Liver (tissue), 3 donors: ENCODE data around the gene TMOD4.

Source experiments
- EGR1 ChIP-seq, 2 donors: IDR thresholded peaks; 2 replicates each; pipeline ENCODE4 v1.6.1; 2016 to 2018; ENCODE audit warnings: antibody characterized with exemption in 2 of 2, low read depth in 2 of 2
- GABPA ChIP-seq, 2 donors: IDR thresholded peaks in 1 of 2; conservative IDR thresholded peaks in 1 of 2; 2 replicates each; pipeline ENCODE4 v1.6.1; 2016; ENCODE audit warnings: antibody characterized with exemption in 2 of 2, mild to moderate bottlenecking in 1 of 2, moderate library complexity in 1 of 2
- RAD21 ChIP-seq, 2 donors: IDR thresholded peaks; 2 replicates each; pipeline ENCODE4 v1.6.1; 2016; ENCODE audit warnings: antibody characterized with exemption in 2 of 2, mild to moderate bottlenecking in 2 of 2
- SP1 ChIP-seq: IDR thresholded peaks from 2 replicates; pipeline ENCODE4 v1.6.1; 2018; ENCODE audit warnings: antibody characterized with exemption, mild to moderate bottlenecking
- YY1 ChIP-seq: IDR thresholded peaks from 2 replicates; pipeline ENCODE4 v1.6.1; 2016; ENCODE audit warnings: antibody characterized with exemption, mild to moderate bottlenecking
- TF ChIP-seq, protein P1 (sequence below): fragments of 150-350 bp; IDR thresholded peaks from 2 replicates; pipeline ENCODE4 v1.5.1; 2017; ENCODE audit warnings: improper control_type of control experiment, low read depth, low read length; ENCODE audit not compliant: missing input control
- TF ChIP-seq, protein P2 (sequence below): IDR thresholded peaks from 2 replicates; pipeline ENCODE4 v1.6.1; 2016; ENCODE audit warnings: antibody characterized with exemption
- TF ChIP-seq, protein P3 (sequence below): IDR thresholded peaks from 2 replicates; pipeline ENCODE4 v1.6.1; 2016; ENCODE audit warnings: antibody characterized with exemption, mild to moderate bottlenecking
- donor health status: healthy.
- donor health status: healthy.

DNA sequence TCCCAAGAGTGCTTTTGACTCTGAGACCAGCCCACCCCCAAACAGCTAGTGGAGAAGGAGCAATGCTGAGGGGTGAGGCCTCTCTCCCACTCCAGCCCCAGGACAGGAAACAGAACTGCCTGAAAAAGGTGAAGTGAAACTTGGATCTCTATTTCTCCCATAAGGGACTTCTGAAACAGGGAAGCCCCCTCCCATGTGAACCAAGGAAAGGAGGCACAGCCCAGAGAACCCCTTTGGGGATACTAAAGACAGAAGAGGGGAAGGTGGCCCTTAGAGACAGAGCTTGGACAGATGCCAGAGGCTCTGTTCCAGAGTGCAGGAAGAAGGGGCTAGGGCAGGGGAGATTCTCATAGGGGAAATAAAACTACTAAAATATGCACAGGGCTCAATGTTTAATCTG is 16.4 kb downstream of the TMOD4 start:
- TF ChIP-seq, protein P1, sequence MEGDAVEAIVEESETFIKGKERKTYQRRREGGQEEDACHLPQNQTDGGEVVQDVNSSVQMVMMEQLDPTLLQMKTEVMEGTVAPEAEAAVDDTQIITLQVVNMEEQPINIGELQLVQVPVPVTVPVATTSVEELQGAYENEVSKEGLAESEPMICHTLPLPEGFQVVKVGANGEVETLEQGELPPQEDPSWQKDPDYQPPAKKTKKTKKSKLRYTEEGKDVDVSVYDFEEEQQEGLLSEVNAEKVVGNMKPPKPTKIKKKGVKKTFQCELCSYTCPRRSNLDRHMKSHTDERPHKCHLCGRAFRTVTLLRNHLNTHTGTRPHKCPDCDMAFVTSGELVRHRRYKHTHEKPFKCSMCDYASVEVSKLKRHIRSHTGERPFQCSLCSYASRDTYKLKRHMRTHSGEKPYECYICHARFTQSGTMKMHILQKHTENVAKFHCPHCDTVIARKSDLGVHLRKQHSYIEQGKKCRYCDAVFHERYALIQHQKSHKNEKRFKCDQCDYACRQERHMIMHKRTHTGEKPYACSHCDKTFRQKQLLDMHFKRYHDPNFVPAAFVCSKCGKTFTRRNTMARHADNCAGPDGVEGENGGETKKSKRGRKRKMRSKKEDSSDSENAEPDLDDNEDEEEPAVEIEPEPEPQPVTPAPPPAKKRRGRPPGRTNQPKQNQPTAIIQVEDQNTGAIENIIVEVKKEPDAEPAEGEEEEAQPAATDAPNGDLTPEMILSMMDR, result no peak
- TF ChIP-seq EGR1 (IDR thresholded peaks at IDR 0.05; ENCODE audit: low read depth in 2 of 2) (no peak), GABPA (IDR thresholded peaks at IDR 0.05 in 1 of 2, conservative IDR thresholded peaks at IDR 0.05 in 1 of 2) (no peak), SP1 (no peak), YY1 (no peak), RAD21 (IDR thresholded peaks at IDR 0.05) (no peak)
- TF ChIP-seq, protein P2, sequence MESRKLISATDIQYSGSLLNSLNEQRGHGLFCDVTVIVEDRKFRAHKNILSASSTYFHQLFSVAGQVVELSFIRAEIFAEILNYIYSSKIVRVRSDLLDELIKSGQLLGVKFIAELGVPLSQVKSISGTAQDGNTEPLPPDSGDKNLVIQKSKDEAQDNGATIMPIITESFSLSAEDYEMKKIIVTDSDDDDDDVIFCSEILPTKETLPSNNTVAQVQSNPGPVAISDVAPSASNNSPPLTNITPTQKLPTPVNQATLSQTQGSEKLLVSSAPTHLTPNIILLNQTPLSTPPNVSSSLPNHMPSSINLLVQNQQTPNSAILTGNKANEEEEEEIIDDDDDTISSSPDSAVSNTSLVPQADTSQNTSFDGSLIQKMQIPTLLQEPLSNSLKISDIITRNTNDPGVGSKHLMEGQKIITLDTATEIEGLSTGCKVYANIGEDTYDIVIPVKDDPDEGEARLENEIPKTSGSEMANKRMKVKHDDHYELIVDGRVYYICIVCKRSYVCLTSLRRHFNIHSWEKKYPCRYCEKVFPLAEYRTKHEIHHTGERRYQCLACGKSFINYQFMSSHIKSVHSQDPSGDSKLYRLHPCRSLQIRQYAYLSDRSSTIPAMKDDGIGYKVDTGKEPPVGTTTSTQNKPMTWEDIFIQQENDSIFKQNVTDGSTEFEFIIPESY, result no peak
- TF ChIP-seq, protein P3, sequence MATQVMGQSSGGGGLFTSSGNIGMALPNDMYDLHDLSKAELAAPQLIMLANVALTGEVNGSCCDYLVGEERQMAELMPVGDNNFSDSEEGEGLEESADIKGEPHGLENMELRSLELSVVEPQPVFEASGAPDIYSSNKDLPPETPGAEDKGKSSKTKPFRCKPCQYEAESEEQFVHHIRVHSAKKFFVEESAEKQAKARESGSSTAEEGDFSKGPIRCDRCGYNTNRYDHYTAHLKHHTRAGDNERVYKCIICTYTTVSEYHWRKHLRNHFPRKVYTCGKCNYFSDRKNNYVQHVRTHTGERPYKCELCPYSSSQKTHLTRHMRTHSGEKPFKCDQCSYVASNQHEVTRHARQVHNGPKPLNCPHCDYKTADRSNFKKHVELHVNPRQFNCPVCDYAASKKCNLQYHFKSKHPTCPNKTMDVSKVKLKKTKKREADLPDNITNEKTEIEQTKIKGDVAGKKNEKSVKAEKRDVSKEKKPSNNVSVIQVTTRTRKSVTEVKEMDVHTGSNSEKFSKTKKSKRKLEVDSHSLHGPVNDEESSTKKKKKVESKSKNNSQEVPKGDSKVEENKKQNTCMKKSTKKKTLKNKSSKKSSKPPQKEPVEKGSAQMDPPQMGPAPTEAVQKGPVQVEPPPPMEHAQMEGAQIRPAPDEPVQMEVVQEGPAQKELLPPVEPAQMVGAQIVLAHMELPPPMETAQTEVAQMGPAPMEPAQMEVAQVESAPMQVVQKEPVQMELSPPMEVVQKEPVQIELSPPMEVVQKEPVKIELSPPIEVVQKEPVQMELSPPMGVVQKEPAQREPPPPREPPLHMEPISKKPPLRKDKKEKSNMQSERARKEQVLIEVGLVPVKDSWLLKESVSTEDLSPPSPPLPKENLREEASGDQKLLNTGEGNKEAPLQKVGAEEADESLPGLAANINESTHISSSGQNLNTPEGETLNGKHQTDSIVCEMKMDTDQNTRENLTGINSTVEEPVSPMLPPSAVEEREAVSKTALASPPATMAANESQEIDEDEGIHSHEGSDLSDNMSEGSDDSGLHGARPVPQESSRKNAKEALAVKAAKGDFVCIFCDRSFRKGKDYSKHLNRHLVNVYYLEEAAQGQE, result no peak
